ENCODE measurements around the gene CHAF1A.
A peak's percentile ranks its signal among the peaks of the same experiment; 100 is the strongest.

The CHAF1A gene, protein sequence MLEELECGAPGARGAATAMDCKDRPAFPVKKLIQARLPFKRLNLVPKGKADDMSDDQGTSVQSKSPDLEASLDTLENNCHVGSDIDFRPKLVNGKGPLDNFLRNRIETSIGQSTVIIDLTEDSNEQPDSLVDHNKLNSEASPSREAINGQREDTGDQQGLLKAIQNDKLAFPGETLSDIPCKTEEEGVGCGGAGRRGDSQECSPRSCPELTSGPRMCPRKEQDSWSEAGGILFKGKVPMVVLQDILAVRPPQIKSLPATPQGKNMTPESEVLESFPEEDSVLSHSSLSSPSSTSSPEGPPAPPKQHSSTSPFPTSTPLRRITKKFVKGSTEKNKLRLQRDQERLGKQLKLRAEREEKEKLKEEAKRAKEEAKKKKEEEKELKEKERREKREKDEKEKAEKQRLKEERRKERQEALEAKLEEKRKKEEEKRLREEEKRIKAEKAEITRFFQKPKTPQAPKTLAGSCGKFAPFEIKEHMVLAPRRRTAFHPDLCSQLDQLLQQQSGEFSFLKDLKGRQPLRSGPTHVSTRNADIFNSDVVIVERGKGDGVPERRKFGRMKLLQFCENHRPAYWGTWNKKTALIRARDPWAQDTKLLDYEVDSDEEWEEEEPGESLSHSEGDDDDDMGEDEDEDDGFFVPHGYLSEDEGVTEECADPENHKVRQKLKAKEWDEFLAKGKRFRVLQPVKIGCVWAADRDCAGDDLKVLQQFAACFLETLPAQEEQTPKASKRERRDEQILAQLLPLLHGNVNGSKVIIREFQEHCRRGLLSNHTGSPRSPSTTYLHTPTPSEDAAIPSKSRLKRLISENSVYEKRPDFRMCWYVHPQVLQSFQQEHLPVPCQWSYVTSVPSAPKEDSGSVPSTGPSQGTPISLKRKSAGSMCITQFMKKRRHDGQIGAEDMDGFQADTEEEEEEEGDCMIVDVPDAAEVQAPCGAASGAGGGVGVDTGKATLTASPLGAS

DNA sequence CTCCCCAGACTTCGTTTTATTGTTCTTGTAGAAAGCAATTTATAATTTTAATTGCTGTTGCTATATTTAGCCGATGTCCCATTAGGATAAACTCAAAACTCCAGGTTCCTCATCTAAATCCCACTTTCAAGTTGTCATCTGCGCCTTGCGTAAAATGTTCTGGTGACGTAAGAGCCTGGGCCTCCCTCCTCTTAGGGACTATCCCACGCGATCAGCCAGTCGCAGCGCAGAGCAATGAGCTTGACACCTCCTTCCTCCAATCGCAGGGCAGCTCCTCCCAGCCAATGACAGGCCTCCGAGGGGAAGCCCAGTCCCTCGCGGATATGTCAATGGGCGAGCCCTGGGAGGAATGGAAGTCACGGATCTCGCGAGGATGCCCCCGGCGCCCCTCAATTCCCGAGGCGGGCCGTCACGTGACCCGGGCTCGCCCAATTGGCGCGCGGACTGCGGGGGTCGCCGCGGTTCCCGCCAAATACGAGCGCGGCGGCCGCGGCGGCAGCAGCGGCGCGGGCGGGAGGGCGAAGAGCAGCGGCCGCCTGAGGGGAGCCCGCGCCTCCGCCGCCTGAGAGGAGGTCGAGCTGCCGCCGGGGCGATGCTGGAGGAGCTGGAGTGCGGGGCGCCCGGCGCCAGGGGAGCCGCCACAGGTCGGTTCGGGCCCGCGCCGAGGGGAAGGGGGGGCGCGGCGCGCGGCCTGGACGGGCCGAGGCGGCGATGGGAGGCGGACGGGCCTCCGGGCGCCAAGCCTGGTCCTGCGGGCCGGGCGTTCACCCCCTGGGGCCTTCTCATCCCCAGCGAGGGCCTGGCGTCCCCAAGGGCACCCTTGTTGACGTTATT, at the start of gene CHAF1A:
Gene CHAF1A, plus strand, starts transcription at position 470 of the 834 bp plus-strand sequence. Its CDS starts 123 bp downstream, at position 593.
- DNase-seq, result peak; percentile 100

DNA sequence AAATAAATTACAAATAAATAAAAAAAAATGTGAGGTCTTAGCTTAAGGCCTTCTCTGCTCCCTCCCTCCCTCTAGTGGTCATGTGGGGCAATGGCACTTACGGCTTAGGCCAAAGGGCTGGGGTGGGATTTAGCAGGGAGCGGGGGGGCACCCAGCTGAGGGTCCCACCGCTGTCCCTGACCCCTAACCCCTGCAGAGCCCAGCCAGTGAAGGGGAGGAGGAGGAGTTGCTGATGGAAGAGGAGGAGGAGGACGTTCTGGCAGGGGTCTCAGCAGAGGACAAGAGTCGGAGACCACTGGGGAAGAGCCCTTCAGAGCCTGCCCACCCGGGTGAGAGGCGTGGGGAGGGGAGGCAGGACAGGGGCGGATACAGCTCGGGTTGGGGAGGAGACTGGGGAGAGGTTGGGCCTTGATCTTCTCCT, 49.7 kb upstream of the CHAF1A start:
- DNase-seq, result no peak

DNA sequence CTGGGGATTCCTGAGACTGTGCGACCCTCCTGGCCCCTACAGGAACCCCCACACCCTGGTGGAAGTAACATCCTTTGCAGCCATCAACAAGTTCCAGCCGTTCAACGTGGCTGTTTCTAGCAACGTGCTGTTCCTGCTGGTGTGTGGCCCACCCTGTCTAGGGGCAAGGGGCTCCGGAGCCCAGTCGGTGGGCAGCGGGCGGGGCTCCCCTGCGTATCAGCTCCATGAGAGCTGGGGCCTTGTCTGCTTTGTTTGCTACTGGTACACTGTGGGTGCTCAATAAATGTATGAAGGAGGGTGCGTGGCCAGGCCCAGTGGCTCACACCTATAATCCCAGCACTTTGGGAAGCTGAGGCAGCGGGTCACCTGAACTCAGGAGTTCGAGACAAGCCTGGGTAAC, 48.2 kb upstream of the CHAF1A start:
- no peak for DNase-seq

- no peak for DNase-seq
These were observed 47.5 kb upstream of the CHAF1A start for GRCh38 chr19:4354897-4355296.

- DNase-seq, result no peak
These were observed 45.2 kb upstream of the CHAF1A start for GRCh38 chr19:4357095-4357797.

DNA sequence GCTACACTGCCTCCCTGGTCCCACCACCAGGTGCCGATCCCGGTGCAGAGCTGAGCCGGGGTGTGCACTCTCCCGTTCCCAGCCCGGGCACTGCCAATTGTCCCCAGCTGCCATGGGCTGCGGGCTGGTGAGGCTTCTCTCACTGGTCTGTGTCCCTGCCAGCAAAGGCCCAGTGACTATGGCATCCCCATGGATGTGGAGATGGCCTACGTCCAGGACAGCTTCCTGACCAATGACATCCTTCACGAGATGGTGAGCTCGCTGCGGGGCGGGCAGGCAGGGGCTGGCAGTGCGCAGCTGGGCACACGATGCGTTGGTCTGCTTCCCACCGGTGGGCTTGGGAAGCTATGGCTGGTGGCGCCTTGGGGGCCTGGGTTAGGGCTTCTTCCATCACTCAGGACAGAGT, 44.5 kb upstream of the CHAF1A start:
- DNase-seq, result no peak

GRCh38 chr19:4358709-4359626, 43.5 kb upstream of the CHAF1A start:
- no peak for DNase-seq

- no peak for DNase-seq
These were observed 42.8 kb upstream of the CHAF1A start for GRCh38 chr19:4359627-4360000.

- no peak for DNase-seq
These were observed 42.3 kb upstream of the CHAF1A start for GRCh38 chr19:4360081-4360569.

- DNase-seq, result no peak
These were observed 41.7 kb upstream of the CHAF1A start for GRCh38 chr19:4360641-4361151.

- no peak for DNase-seq
These were observed 41.0 kb upstream of the CHAF1A start for GRCh38 chr19:4361152-4362046.

DNA sequence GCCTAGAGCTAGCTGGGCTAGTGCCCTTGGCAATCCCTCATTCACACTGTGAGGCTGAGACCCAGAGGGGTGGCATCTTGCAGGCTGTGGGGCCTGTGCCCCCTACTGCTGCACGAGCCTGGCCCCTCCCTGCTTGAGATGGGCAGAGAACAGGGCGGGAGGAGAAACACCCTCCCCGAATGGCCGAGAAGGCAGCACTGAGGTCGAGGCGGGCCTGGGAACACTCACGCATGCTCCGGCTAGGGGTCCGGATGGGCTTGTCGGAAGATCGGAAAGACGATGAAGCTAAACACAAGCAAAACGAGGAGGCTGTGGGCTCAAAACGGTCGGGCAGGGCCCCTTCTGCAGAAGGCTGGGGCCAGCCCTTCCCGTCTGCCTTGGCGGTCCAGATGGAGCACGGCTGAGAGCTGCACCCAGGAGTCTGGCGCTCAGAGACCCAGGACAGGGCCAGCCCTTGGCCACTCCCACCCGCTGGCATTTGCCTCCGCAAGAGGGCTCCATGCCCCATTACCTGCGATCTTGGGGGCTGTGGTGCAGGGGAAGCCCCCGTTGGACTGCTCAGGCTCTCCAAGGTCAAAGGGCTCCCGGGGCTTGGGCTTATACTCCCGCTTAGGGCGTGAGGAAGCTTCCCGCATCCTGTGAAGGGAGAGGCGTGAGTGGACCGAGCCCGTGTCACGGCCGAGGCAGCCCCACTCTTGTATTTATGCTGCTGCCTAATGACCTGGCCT, 40.2 kb upstream of the CHAF1A start:
- DNase-seq, result no peak

DNA sequence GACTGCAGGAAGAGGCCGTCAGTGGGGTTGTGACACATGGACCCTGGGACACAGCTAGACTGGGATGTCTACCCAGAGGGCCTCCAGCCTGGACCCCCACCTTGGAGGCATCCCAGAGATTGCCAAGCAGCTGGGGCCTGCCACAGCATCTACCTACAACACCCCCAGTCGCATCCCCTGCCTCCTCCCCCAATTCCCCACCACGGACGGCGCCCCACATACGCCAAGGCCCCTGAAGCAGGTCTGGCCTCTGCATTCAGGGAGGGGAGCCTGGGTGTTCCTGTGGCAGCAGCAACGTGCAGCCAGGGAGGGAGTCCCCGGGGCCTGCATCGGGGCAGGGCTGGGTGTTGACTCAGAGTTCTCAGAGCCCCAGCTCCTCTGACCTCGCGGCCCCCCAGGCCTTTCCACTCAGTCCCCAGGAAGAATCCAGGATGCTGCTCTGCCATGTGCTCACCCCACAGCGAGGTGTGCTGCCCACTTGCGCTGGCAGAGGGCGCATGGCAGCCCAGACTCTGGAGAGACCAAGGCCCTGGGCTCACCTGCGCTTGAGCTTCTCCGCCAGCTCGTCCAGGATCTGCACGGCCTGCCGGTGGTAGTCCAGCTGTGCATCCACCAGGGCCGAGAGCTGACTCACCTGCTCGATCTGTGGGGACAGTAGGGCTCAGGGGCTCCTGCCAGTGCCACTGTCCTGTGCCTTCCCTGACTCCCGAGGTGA, 39.5 kb upstream of the CHAF1A start:
- no peak for DNase-seq

DNA sequence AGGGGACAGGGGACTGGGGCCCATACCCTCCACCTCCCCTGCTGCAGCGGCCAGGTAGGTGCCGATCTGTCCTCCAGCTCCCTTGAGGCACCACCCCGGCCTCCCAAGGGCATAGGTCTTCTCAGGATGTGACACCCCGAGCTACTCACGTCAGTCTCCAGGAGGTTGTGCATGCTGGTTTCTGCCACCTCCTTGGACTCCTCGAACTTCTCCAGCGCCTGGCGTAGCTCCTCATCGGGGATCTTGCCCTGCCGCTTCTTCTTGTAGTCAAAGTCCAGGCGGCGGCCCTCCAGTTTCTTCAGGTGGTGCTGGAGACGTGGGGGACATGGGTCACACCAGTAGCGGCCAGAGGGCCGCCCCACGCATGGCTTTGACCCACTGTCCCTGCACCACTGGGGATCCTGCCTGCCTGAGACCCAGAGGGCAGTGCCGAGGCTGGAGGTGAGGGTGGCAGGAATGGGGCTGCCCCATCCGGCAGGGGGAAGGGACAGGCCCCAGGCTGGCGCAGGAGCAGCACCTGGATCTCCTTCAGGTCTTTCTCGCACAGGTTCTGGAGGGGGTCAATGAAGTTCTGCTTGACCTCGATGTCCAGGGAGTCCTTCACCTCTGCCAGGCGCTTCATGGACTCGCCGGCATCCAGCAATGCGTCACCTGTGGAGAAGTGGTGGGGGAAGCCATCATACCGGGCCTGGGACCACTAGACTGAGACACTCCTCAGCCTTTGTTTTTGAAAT, 38.7 kb upstream of the CHAF1A start:
- no peak for DNase-seq

DNA sequence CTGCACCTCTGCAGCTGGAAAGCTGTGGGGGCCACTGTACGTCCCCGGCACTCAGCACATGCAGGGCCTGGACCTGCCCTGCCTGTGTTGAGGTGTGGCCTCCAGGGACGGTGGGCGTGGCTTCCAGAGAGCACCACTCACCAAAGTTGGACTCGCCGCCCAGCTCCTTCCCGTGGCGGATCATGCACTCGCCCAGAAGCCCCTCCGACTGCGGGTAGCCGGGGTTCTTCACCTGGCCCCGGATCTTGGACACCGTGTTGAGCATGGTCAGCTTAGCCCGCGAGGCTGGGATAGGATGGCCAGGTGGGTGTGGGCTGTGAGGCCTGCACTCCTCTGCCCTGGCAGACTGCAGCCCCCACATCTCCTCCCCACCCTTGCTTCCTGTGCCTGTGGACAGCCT, 37.1 kb upstream of the CHAF1A start:
- no peak for DNase-seq

- DNase-seq, result no peak
These were observed 36.4 kb upstream of the CHAF1A start for GRCh38 chr19:4365791-4366665.

Measured in hippocampal formation (tissue), 2 donors.